HS-27A (cell line): ENCODE results near the gene TOP1.
A peak's percentile ranks its signal among the peaks of the same experiment; 100 is the strongest.
"Not testable (repeated sequence)": the region's sequence is repeated elsewhere in the genome, so short reads cannot be mapped to it uniquely, and the experiment has no call there.

Experiments
- DNase-seq: peaks from one replicate; pipeline ENCODE4 v3.0.0-alpha.2; 2012; ENCODE audit warnings: low read depth, missing footprints

The TOP1 gene

DNA sequence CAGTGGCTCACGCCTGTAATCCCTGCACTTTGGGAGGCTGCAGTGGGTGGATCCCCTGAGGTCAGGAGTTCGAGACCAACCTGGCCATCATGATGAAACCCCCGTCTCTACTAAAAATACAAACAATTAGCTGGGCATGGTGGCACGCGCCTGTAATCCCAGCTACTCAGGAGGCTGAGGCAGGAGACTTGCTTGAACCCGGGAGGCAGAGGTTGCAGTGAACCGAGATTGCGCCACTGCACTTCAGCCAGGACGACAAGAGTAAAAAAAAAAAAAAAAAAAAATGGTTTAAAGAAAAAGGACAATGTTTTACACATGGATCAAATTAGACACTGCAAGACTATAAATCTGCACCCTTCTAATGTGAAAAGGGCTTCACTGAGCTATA lies 103.8 kb downstream of the TOP1 start:
- not testable (repeated sequence) for DNase-seq

DNA sequence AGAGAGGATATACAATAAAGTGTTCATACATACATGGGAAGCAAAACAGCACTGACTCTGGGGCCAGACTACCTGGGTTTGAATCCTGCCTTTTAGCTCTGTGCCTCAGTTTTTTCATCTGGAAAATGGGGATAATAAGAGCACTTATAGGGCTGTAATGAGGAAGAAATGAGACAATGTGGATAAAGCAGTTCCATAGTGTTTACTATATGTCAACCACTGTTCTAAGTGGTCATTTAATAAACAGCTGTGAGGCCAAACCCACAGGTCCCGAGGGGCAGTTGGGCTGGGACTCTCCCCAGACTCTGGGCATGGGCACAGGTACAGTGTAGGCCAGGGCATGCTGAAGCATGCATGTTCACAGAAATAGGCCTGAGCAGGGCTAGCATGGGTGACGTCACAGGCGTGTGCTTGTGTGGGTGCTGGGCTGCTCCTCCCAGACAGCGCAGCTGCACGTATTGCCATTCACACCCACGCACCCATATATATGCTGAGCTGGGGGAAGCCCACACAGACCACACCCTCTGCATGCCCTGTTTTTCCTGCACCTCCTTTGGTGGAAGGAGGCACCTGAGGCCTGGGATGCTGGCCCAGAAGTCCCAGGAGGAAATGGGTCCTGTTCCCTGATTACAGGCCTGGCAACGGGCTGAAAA lies 105.2 kb downstream of the TOP1 start:
- DNase-seq = no peak

DNA sequence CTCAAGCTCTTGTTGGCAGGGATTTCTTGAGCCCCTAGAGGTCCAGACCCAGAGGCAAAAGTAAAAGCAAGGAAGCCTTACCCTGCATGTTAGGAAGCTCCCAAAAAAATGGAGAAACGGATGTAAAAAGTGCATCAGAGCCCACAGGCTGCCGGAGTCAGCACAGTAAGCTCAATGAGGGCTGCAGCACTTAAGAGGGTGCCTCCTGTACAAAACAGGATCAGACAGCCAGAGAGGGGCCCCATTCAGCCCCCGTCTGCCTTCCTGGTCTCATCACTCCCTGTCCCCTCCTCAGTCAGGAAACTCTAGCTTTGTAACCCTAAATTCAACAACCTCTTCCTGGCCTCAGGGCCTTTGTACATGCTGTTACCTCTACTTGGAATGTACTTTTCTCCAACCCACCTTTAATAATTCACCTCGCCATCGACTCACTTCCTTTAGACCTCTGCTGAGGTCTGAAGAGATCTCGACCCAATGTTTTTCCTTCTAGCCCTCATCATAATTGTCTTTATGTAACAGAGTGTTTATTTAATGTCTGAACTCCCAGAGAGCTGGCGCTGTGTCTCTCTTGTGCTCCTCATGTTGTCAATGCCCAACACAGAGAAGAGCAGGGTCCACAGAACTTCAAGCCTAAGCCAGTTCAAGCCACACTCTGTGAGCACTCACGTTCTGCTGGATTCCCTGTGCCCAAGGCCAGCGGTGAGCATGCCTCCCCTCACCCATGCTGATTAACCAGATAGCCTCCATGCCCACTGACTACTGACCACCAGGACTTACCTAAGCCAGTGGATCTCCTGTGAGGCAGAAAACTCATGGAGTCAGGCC lies 106.0 kb downstream of the TOP1 start:
- DNase-seq = no peak

DNA sequence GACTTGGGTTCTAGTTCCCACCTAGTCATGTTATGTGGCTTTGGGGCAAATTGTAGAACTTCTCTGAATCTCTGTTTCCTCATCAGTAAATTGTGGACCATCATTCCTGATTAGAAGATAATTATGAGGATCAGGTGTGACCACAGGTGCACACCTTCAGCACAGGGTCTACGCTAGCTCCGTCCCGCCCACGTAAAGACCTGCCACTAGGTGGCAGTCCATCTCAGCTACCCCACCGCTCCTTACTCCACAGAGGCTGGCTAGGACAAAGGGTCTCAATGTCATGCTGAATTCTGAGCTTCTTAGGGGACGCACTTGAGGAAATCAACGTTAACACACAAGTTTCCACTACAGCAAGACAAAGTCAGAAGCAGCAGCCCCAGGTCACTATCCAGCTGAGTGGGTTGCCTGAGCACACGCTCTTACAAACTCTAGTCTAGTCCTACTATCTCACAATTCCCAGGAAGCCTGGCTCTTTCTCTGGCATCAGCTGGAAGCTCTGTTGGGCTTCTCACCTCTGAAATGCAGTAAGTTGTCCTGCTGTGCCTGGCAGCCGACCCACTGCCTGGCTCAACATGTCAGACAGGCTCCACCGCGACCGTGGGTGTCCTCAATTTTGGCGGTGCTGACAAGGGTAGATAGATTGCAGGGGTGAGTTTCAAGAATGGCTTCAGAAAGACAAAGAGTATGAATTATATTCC lies 106.7 kb downstream of the TOP1 start:
- peak; percentile 17 for DNase-seq

GRCh38 chr20:41135888-41136679 lies 107.5 kb downstream of the TOP1 start:
- DNase-seq = no peak

DNA sequence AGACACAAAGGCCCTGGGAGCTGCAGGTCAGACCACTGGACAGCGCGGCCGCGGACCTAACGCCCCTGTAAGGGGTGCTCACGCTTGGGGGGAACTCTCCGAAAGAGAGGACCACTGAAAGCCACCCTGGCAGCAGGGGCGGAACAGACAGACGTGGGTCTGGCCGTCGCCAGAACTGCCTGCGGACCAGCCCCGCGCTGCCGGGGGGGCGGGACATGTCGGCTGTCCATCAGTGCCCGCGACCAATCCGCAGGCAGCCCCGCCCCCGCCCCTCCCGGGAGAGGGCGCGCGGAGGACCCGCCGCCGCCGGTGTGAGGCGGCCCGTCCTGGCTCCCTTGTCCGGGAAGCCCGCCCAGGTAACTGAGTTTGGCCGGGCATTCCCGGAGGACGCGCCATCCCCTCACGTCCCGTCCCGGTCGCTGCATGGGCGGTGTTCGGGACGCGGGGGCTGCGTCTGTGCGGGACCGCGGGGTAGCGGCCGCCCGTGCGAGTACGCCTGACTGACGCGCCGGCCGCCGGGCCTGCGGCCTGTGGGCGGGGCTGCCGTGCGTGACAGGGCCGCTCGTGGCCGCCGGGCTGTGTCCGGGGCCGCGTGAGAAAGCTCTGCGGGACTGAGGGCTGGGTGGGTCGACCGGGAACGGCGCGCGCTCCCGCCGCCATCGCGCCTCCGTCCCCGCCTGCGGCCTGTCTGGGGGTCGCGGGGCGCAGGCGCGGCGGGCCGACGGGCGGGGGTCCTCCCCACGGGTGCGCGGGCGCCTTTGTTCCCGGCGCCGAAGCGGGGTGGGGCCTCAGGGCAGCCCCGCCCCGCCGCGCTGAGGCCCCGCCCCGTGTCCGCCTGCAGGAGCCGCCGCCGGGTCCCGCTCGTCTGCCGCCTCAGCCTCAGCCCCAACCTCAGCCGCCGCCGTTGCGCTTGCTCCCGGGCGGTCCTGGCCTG lies 108.3 kb downstream of the TOP1 start, which contains the start of gene PLCG1:
Gene PLCG1, plus strand, starts transcription at position 864 of the 934 bp plus-strand sequence. CDS start 99 bp downstream, outside the sequence.
- peak; percentile 50 for DNase-seq

DNA sequence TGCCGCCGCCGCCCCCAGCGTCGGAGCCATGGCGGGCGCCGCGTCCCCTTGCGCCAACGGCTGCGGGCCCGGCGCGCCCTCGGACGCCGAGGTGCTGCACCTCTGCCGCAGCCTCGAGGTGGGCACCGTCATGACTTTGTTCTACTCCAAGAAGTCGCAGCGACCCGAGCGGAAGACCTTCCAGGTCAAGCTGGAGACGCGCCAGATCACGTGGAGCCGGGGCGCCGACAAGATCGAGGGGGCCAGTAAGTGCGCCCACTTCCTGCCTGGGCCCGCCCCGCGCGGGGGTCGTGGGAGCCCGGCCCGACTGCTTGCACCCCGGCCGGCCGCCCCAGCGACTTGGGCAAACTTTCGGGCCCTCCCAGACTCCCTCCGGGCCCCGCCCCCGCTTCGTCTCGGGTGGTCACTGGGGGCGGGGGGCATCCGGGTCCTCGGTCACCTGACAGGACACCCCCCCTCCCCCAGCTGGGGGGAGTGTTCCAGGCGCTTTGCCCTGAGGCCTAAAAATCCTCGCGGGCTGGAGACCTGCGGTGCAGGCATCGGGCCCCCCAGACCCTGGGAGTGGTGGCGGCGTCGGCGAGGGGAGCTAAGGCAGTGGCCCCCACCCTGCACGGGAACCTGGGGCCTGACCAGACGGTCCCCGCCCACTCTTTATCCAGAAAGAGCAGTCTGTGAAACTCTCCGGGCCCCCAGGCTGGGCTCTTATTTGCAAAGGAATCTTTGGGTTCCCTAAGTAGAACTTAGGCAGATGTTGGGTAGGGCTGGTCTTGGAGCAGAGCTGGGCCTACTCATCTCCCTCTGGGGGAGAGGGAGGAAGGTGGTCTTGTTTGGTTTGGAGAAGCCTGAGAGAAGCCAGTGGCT lies 109.2 kb downstream of the TOP1 start:
- peak; percentile 48 for DNase-seq

- no peak for DNase-seq
Measured at GRCh38 chr20:41138475-41139226, 110.0 kb downstream of the TOP1 start.

DNA sequence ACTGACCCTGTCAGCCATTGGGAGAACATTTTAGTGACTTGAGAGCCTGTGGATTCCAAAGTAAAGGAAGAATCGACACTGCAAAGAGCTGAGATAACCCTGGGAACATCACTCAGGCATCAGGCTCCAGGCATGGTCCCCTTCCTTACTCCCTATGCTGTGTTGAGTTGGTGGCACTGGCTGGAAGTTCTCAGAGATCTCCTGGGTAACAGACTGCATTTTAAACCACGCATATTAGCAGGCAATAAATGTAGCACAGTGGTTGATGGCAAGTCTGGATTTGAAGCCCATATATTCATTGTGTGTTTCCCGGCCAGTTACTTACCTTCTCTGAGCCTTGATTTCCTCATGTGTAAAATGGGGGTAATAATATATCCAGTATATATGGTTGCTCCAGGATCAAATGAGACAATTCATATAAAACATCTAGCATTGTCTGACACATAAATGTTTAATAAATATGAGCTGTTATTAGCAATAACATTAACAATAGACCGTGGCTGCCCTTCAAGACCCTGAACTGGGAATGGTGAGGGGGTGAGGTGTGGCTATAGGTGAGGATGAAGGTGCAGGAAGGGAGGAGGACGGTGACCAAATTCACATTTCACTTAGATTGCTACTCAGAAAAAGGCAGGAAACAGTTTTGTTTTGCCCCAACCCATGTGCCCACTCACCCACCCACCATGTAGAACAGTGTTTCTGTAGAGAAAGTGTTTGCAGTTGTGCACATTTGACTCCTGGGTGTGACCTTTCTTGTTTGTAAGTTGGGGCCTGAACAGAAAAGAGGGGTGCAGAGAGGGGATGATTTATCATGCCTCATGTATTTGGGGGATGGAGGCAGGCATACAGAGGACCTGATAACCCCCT lies 110.8 kb downstream of the TOP1 start:
- DNase-seq = no peak

DNA sequence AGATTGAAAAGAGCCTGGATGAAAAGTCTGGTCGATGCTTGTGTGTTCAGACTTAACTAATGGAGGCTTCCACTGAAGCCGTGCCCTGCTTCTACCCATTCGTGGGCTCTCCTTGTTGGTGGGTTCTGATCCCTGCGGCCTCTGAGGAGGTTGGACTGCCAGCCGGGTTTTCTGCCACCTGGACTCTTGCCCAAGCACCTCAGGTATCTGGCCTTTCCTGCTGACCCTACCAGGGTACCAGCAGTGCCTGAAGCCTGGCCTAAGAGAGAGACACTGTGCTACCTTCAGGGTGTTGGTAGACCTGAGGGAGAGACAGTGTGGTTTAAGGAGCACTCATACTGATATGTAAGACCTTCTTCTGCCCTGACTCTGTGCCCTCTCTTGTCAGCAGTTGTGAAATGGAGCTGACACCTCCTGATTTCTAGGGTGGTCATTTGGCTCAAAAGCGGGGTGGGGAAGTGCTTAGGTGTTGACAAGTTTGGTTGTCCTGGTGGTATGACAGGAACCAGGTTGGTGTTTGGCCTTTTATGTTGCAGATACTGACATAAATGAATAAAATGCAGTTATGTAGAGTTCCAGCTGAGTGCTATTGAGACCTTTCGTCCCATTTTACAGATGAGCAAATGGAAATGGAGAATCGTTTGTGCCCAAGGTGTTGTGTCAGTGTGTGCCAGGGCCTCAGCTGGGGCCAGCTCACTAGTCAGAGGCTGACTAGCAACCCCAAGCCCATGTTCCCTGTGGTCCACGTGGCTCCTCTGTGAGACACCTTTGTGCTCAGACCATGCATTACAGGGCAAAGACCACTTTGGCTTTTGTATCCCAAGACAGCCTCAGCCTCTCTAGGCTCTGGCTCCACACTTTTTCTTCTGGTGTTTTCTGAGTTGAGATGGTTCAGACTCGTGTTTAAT lies 111.9 kb downstream of the TOP1 start:
- no peak for DNase-seq

GRCh38 chr20:41141153-41141815 lies 112.7 kb downstream of the TOP1 start:
- no peak for DNase-seq

DNA sequence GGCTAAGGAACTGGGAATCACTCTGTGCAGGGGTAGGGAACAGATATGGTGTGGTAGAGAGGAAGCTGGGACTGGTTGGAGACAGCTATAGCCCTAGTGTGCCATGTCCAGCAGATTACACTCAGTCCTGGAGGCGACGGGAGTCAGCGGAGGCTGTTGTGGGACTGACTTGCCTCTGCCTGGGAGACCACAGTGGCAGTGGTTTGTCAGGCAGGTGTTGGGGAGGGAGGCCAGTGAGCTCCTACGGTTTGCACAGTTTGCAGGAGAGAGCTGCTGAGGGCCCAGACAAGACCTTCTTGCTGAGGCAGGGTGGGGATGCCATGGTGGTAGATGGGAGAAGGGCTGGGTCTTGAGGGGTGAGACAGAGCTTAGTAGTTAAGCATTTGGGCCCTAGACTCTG lies 113.6 kb downstream of the TOP1 start:
- DNase-seq = no peak

GRCh38 chr20:41142919-41143318 lies 114.3 kb downstream of the TOP1 start:
- no peak for DNase-seq

DNA sequence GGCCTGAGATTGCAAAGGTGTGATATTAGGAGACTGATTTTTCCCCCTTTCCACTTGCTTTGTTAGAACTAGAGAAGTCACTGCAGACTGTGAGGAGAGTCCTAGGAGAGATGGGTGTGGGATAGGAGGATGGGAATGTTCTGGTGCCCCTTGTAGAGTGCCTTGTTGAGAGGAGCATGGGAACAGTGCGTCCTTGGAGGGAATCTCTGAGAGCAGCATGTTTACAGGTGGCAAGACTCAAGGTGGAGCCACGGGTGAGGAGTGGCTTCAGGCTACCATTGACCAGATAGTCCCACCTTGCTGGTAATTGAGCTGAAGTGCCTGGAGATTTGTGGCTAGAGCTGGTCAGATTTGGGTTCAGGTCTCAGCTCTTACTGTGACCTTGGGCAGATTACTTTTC lies 114.7 kb downstream of the TOP1 start:
- no peak for DNase-seq

DNA sequence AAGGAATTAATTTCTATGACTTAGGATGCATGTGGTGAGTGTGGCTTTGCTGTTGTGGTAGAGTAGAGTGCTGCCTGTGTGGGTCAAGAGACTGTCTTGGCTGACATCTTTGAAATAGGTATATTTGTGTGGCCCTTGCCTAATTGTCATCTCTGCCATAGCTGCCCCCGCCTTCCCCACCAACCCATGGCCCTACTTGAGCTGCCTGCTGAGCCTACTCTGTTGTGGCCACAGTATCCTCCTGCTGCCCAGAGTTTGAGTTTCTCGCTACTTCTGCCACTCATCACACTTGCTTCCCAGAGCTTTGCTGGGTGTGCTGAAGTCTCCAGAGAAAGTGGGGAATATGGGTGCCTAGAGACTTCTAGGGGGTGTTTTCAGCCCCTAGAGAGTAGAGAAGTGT lies 116.7 kb downstream of the TOP1 start:
- no peak for DNase-seq

DNA sequence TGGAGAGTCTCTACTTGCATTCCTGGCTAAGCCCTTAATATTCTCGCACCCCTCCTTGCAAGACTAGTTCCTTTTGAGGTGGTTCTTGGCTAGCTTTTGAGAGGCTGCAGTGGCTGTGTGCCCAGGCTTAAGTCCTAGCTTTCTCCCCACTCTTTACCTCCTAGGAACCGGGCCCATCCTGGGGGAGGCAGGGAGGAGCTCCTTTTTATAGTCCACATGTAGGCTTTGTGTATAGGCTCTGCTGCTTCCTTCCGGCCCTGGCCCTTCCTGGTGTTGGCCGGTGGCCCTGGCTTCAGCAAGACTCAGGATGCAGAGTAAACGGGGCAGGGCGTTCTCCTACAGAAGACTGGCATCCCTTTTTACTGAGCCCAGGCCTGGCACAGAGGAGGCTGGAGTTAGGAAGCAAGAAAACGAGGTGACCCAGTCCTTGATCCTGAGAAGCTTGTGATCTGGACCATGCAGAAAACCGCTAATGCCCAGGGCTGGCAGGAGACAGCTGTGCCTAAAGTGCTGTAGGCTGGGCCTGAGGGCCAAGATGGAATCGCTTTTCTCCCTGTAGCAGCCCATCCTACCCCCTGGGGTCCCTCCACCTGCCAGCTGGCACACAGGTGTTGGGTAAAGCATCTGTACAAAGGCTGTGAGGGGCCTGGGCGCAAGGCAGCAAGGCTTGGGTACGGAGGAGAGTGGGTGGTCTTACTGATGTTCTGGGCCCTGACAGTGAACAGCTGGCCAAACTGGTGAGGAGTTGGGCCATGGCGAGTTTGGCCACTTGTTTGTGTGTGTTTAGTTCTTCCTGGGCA lies 117.4 kb downstream of the TOP1 start:
- DNase-seq = no peak
